ENCODE measurements around the gene NKIRAS1. TPM values are rescaled to one million over a fixed set of nuclear protein-coding genes. Genes with fewer than 3 reads are reported as not detected.

NKIRAS1 gene
- total and polyA plus RNA-seq, 2 of the 8 experiments (the other 6 are each of a cell fraction or from before 2014, with no cell fraction given): 3.4 to 7.0 TPM

DNA sequence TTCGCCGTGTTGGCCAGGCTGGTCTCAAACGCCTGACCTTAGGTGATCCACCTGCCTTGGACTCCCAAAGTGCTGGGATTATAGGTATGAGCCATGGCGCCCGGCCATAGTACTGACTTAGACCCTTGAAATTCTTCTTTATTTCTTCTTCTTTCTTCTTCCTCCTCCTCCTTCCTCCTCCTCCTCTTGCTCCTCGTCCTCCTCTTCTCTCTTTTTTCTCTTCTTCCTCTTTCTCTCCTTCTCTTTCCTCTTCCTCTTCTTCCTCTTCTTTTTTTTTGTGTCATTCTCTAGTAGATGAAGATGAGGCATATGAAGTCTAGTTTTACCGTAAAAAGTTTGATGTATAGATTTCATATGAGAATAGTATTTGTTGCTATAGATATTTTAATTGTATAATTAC, 9.5 kb upstream of the NKIRAS1 start:
- H2BK5ac ChIP-seq (ENCODE audit: low read depth, low read length): no peak overlapping the region
- H2BK15ac ChIP-seq (ENCODE audit: low read length): no peak overlapping the region
- H2BK120ac ChIP-seq (replicated peaks; ENCODE audit: low read depth, low read length): no peak overlapping the region
- no peak overlapping the region for H3K4me2 ChIP-seq (ENCODE audit: insufficient read depth in 1 of 2, low read depth in 2 of 2, low read length in 2 of 2)
- H2AK5ac ChIP-seq (ENCODE audit: low read depth, low read length): no peak overlapping the region
- H3K18ac ChIP-seq (ENCODE audit: extremely low read depth, low read length): no peak overlapping the region
- CTCF ChIA-PET (ENCODE audit: partially characterized antibody): interaction anchor here (0.6 to 3.1 kb wide), 7 partner anchors 9 to 74 kb away, joined by 3 to 21 read pairs (median 3); partner anchors contain the start of genes NKIRAS1 and RPL15
- H2BK20ac ChIP-seq (ENCODE audit: low read length): no peak overlapping the region
- H4K5ac ChIP-seq (ENCODE audit: insufficient read length, low read depth, low read length): no peak overlapping the region
- H3K9me3 ChIP-seq (ENCODE audit: insufficient read depth in 2 of 2, low read depth in 1 of 2, low read length in 1 of 2): no peaks in the 10 kb centered on the region
- peaks cover 0 to 1% (median 0%) of the 10 kb centered on the region in 4 experiments; a peak in 1 of 8 replicates for H3K36me3 ChIP-seq (ENCODE audit: control insufficient read depth in 2 of 4, insufficient read depth in 4 of 4, low read length in 3 of 4)
- H4K8ac ChIP-seq (ENCODE audit: extremely low read depth, insufficient read depth, low read length): no peak overlapping the region
- no peak for FAIRE-seq
- POLR2A ChIA-PET (ENCODE audit: partially characterized antibody): interaction anchor here (0.7 to 19.1 kb wide), 4 partner anchors 6 to 27 kb away, joined by 3 to 363 read pairs (median 186); partner anchors contain the start of genes NKIRAS1, NR1D2 and RPL15
- no peak overlapping the region for H4K91ac ChIP-seq (replicated peaks; ENCODE audit: insufficient read length, low read length)
- H3K27ac ChIP-seq (ENCODE audit: low read depth, low read length): no peak overlapping the region
- no peaks in the 10 kb centered on the region; the same call in 1 of the 2 replicates for H3K23me2 ChIP-seq (ENCODE audit: low read depth, low read length)
- no peak overlapping the region for H3K56ac ChIP-seq (replicated peaks; ENCODE audit: insufficient read length, low read depth, low read length)
- no peak overlapping the region for H3K4ac ChIP-seq (replicated peaks; ENCODE audit: insufficient read length, low read depth, low read length)
- no peak overlapping the region for H3K23ac ChIP-seq (ENCODE audit: insufficient read length)
- H3K14ac ChIP-seq (ENCODE audit: insufficient read length): no peak overlapping the region
- no peaks in the 10 kb centered on the region for H3K27me3 ChIP-seq (replicated peaks in 1 of 4; ENCODE audit: control insufficient read depth in 3 of 4, extremely low read depth in 1 of 4, insufficient read depth in 3 of 4, low read length in 3 of 4)
- H3K79me1 ChIP-seq (ENCODE audit: low read depth, low read length): no peaks in the 10 kb centered on the region
- H2BK12ac ChIP-seq (ENCODE audit: low read depth, low read length): no peak overlapping the region
- WGBS, 2 experiments (ENCODE audit: extremely low coverage in 1 of 2, insufficient coverage in 1 of 2, insufficient read length in 1 of 2, insufficient replicate concordance in 2 of 2, low coverage in 1 of 2, low lambda C conversion rate in 2 of 2, missing lambda C conversion rate in 1 of 2): 78% methylated on average over 7 of the region's 7 CpGs; no CpG with 5 or more reads in 1 of the 2 experiments
- no peaks in the 10 kb centered on the region for H4K20me1 ChIP-seq (replicated peaks in 1 of 2; ENCODE audit: control insufficient read depth in 1 of 2, insufficient read depth in 2 of 2, low read length in 2 of 2)
- DNase-seq (ENCODE audit: low read depth in 1 of 2, low spot score in 2 of 2): no peak
- no peaks in the 10 kb centered on the region for H3K79me2 ChIP-seq (ENCODE audit: control insufficient read depth in 1 of 2, insufficient read depth in 2 of 2, low read length in 2 of 2)
- H3K4me1 ChIP-seq (replicated peaks in 1 of 4; ENCODE audit: control insufficient read depth in 3 of 4, insufficient read depth in 4 of 4, low read length in 3 of 4): peaks cover 0 to 2% (median 0%) of the 10 kb centered on the region in 4 experiments; a peak in 1 of 7 replicates
- no peak overlapping the region for H3K9ac ChIP-seq (replicated peaks in 1 of 4; ENCODE audit: extremely low read depth in 1 of 4, low read depth in 3 of 4, low read length in 3 of 4)
- no peak overlapping the region for H2AFZ ChIP-seq (ENCODE audit: low read length)
- no peak overlapping the region for H3K4me3 ChIP-seq (ENCODE audit: extremely low read depth in 1 of 4, insufficient read depth in 2 of 4, low read depth in 3 of 4, low read length in 4 of 4)
- TF ChIP-seq CHD1 (IDR thresholded peaks at IDR 0.05; ENCODE audit: low read depth, low read length): no peak
- no peak for TF ChIP-seq RBBP5 (IDR thresholded peaks at IDR 0.05; ENCODE audit: borderline replicate concordance, low read depth, low read length)
- TF ChIP-seq, protein P1, sequence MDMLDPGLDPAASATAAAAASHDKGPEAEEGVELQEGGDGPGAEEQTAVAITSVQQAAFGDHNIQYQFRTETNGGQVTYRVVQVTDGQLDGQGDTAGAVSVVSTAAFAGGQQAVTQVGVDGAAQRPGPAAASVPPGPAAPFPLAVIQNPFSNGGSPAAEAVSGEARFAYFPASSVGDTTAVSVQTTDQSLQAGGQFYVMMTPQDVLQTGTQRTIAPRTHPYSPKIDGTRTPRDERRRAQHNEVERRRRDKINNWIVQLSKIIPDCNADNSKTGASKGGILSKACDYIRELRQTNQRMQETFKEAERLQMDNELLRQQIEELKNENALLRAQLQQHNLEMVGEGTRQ (IDR thresholded peaks at IDR 0.05; ENCODE audit: low read length): no peak

Data from H1 (cell line).